ENCODE measurements around the gene C11orf65.

DNA sequence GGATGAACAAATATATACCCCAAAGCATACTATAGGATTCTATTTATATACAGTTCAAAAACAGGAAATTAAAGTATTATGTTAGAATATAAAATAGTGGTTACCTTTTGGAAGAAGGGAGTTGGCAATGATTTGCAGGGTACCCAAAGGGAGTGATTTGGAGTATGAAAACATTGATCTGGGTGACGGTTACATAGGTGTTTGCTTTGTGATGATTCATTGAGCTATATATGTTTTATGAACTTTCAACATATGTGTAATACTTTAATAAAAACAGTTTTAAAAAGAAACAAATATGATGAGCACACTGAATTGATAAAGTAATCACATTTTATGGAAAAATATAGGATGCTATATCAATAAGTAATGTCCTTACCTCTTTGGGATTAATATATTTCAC, 36.0 kb downstream of the C11orf65 start:
- TF ChIP-seq POLR2A (IDR thresholded peaks at IDR 0.05) = no peak
- TF ChIP-seq CTCF (IDR thresholded peaks at IDR 0.05) = no peak
